ENCODE results near the gene SLC5A3.

SLC5A3 gene

GRCh38 chr21:34073032-34073748, at the start of gene SLC5A3, which contains the start of gene MRPS6:
TSS of gene SLC5A3 (plus strand) at chr21:34073578. CDS start at chr21:34095199, 21,621 bp downstream.
TSS of gene MRPS6 (plus strand) at chr21:34073578. CDS start at chr21:34073701, 123 bp downstream.
- peak within 1 kb of the TSS; percentile 97 for H3K4me3 ChIP-seq (ENCODE audit: low read length)
- H3K4me1 ChIP-seq (ENCODE audit: control insufficient read depth, insufficient read depth, low read length) = peaks cover 41% of the 10 kb centered on the region
- H3K9ac ChIP-seq (ENCODE audit: low read length) = peak within 1 kb of the TSS; percentile 87
- no peaks in the 10 kb centered on the region for H3K9me3 ChIP-seq (ENCODE audit: control insufficient read depth, low read length)
- H3K27me3 ChIP-seq (replicated peaks; ENCODE audit: control insufficient read depth, insufficient read depth, low read length) = no peaks in the 10 kb centered on the region
- peak; percentile 91 for DNase-seq (ENCODE audit: low read depth)
- H3K36me3 ChIP-seq (ENCODE audit: control insufficient read depth, insufficient read depth, low read length, severe bottlenecking) = no peaks in the 10 kb centered on the region

- H3K9ac ChIP-seq (ENCODE audit: low read length) = no peak overlapping the region
- no peak for DNase-seq (ENCODE audit: low read depth)
- no peaks in the 10 kb centered on the region for H3K4me1 ChIP-seq (ENCODE audit: control insufficient read depth, insufficient read depth, low read length)
- H3K36me3 ChIP-seq (ENCODE audit: control insufficient read depth, insufficient read depth, low read length, severe bottlenecking) = no peaks in the 10 kb centered on the region
- H3K27me3 ChIP-seq (replicated peaks; ENCODE audit: control insufficient read depth, insufficient read depth, low read length) = no peaks in the 10 kb centered on the region
- H3K9me3 ChIP-seq (ENCODE audit: control insufficient read depth, low read length) = peaks cover 17% of the 10 kb centered on the region
- no peak overlapping the region for H3K4me3 ChIP-seq (ENCODE audit: low read length)
These were observed 49.5 kb upstream of the SLC5A3 start for GRCh38 chr21:34023691-34024373.

GRCh38 chr21:34024374-34024693, 49.0 kb upstream of the SLC5A3 start:
- Histone ChIP-seq H3K9me3 (ENCODE audit: control insufficient read depth, low read length) (peaks cover 17% of the 10 kb centered on the region), H3K27me3 (replicated peaks; ENCODE audit: control insufficient read depth, insufficient read depth, low read length) (no peaks in the 10 kb centered on the region), H3K4me3 (ENCODE audit: low read length) (no peak overlapping the region), H3K36me3 (ENCODE audit: control insufficient read depth, insufficient read depth, low read length, severe bottlenecking) (no peaks in the 10 kb centered on the region), H3K9ac (ENCODE audit: low read length) (no peak overlapping the region), H3K4me1 (ENCODE audit: control insufficient read depth, insufficient read depth, low read length) (no peaks in the 10 kb centered on the region)
- no peak for DNase-seq (ENCODE audit: low read depth)

GRCh38 chr21:34027721-34028461, 45.5 kb upstream of the SLC5A3 start:
- Histone ChIP-seq H3K36me3 (ENCODE audit: control insufficient read depth, insufficient read depth, low read length, severe bottlenecking) (no peaks in the 10 kb centered on the region), H3K27me3 (replicated peaks; ENCODE audit: control insufficient read depth, insufficient read depth, low read length) (no peaks in the 10 kb centered on the region), H3K9ac (ENCODE audit: low read length) (no peak overlapping the region), H3K4me1 (ENCODE audit: control insufficient read depth, insufficient read depth, low read length) (no peaks in the 10 kb centered on the region), H3K4me3 (ENCODE audit: low read length) (no peak overlapping the region), H3K9me3 (ENCODE audit: control insufficient read depth, low read length) (peaks cover 9% of the 10 kb centered on the region)
- no peak for DNase-seq (ENCODE audit: low read depth)

GRCh38 chr21:34029743-34030528, 43.4 kb upstream of the SLC5A3 start:
- no peaks in the 10 kb centered on the region for H3K36me3 ChIP-seq (ENCODE audit: control insufficient read depth, insufficient read depth, low read length, severe bottlenecking)
- no peaks in the 10 kb centered on the region for H3K27me3 ChIP-seq (replicated peaks; ENCODE audit: control insufficient read depth, insufficient read depth, low read length)
- peak overlapping the region; percentile 49 for H3K9ac ChIP-seq (ENCODE audit: low read length)
- peak; percentile 87 for DNase-seq (ENCODE audit: low read depth)
- H3K4me1 ChIP-seq (ENCODE audit: control insufficient read depth, insufficient read depth, low read length) = no peaks in the 10 kb centered on the region
- peaks cover 9% of the 10 kb centered on the region for H3K9me3 ChIP-seq (ENCODE audit: control insufficient read depth, low read length)
- H3K4me3 ChIP-seq (ENCODE audit: low read length) = peak overlapping the region; percentile 69

GRCh38 chr21:34031835-34032370, 41.5 kb upstream of the SLC5A3 start:
- no peaks in the 10 kb centered on the region for H3K36me3 ChIP-seq (ENCODE audit: control insufficient read depth, insufficient read depth, low read length, severe bottlenecking)

GRCh38 chr21:34034369-34035014, 38.9 kb upstream of the SLC5A3 start:
- no peak overlapping the region for H3K4me3 ChIP-seq (ENCODE audit: low read length)
- H3K27me3 ChIP-seq (replicated peaks; ENCODE audit: control insufficient read depth, insufficient read depth, low read length) = no peaks in the 10 kb centered on the region
- peaks cover 2% of the 10 kb centered on the region for H3K4me1 ChIP-seq (ENCODE audit: control insufficient read depth, insufficient read depth, low read length)
- no peaks in the 10 kb centered on the region for H3K36me3 ChIP-seq (ENCODE audit: control insufficient read depth, insufficient read depth, low read length, severe bottlenecking)
- H3K9me3 ChIP-seq (ENCODE audit: control insufficient read depth, low read length) = no peaks in the 10 kb centered on the region
- DNase-seq (ENCODE audit: low read depth) = peak; percentile 15
- H3K9ac ChIP-seq (ENCODE audit: low read length) = no peak overlapping the region

More at GRCh38 chr21:34031835-34032370, 41.5 kb upstream of the SLC5A3 start:
- peaks cover 7% of the 10 kb centered on the region for H3K9me3 ChIP-seq (ENCODE audit: control insufficient read depth, low read length)
- no peaks in the 10 kb centered on the region for H3K27me3 ChIP-seq (replicated peaks; ENCODE audit: control insufficient read depth, insufficient read depth, low read length)
- no peaks in the 10 kb centered on the region for H3K4me1 ChIP-seq (ENCODE audit: control insufficient read depth, insufficient read depth, low read length)
- H3K9ac ChIP-seq (ENCODE audit: low read length) = no peak overlapping the region
- H3K4me3 ChIP-seq (ENCODE audit: low read length) = no peak overlapping the region
- DNase-seq (ENCODE audit: low read depth) = no peak

GRCh38 chr21:34035619-34036354, 37.6 kb upstream of the SLC5A3 start:
- Histone ChIP-seq H3K9ac (ENCODE audit: low read length) (no peak overlapping the region), H3K36me3 (ENCODE audit: control insufficient read depth, insufficient read depth, low read length, severe bottlenecking) (no peaks in the 10 kb centered on the region), H3K9me3 (ENCODE audit: control insufficient read depth, low read length) (no peaks in the 10 kb centered on the region), H3K27me3 (replicated peaks; ENCODE audit: control insufficient read depth, insufficient read depth, low read length) (no peaks in the 10 kb centered on the region), H3K4me3 (ENCODE audit: low read length) (no peak overlapping the region), H3K4me1 (ENCODE audit: control insufficient read depth, insufficient read depth, low read length) (peaks cover 10% of the 10 kb centered on the region)
- DNase-seq (ENCODE audit: low read depth) = no peak

GRCh38 chr21:34037009-34037795, 36.2 kb upstream of the SLC5A3 start:
- H3K4me1 ChIP-seq (ENCODE audit: control insufficient read depth, insufficient read depth, low read length) = peaks cover 10% of the 10 kb centered on the region
- H3K27me3 ChIP-seq (replicated peaks; ENCODE audit: control insufficient read depth, insufficient read depth, low read length) = no peaks in the 10 kb centered on the region
- no peak overlapping the region for H3K4me3 ChIP-seq (ENCODE audit: low read length)
- peak; percentile 33 for DNase-seq (ENCODE audit: low read depth)
- H3K9ac ChIP-seq (ENCODE audit: low read length) = no peak overlapping the region
- no peaks in the 10 kb centered on the region for H3K36me3 ChIP-seq (ENCODE audit: control insufficient read depth, insufficient read depth, low read length, severe bottlenecking)
- no peaks in the 10 kb centered on the region for H3K9me3 ChIP-seq (ENCODE audit: control insufficient read depth, low read length)
